Coronary artery (tissue), 2 donors: ENCODE measurements around the gene PRDM10.

Experiments used
- DNase-seq: peaks from one replicate; pipeline ENCODE4 v3.0.0-alpha.2; 2017; ENCODE audit warnings: low spot score
- H3K27ac ChIP-seq, 2 donors: fragments of 200-600 bp; sonication (generic); one replicate each; pipeline ENCODE4 v1.5.1; 2016 to 2019
- H3K4me3 ChIP-seq: fragments of 200-600 bp; sonication (generic); 2 replicates; pipeline ENCODE4 v1.5.1; 2016; ENCODE audit warnings: mild to moderate bottlenecking, moderate library complexity
- TF ChIP-seq, protein P1 (sequence below): fragments of 200-600 bp; sonication (generic); IDR thresholded peaks from one replicate; pipeline ENCODE4 v1.5.1; 2019; ENCODE audit warnings: antibody characterized with exemption

Gene PRDM10

GRCh38 chr11:129853518-129854231, 149.0 kb downstream of the PRDM10 start:
- no peak for DNase-seq
- TF ChIP-seq, protein P1, sequence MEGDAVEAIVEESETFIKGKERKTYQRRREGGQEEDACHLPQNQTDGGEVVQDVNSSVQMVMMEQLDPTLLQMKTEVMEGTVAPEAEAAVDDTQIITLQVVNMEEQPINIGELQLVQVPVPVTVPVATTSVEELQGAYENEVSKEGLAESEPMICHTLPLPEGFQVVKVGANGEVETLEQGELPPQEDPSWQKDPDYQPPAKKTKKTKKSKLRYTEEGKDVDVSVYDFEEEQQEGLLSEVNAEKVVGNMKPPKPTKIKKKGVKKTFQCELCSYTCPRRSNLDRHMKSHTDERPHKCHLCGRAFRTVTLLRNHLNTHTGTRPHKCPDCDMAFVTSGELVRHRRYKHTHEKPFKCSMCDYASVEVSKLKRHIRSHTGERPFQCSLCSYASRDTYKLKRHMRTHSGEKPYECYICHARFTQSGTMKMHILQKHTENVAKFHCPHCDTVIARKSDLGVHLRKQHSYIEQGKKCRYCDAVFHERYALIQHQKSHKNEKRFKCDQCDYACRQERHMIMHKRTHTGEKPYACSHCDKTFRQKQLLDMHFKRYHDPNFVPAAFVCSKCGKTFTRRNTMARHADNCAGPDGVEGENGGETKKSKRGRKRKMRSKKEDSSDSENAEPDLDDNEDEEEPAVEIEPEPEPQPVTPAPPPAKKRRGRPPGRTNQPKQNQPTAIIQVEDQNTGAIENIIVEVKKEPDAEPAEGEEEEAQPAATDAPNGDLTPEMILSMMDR, result no peak
- no peak overlapping the region for H3K27ac ChIP-seq
- H3K4me3 ChIP-seq, result no peak overlapping the region

DNA sequence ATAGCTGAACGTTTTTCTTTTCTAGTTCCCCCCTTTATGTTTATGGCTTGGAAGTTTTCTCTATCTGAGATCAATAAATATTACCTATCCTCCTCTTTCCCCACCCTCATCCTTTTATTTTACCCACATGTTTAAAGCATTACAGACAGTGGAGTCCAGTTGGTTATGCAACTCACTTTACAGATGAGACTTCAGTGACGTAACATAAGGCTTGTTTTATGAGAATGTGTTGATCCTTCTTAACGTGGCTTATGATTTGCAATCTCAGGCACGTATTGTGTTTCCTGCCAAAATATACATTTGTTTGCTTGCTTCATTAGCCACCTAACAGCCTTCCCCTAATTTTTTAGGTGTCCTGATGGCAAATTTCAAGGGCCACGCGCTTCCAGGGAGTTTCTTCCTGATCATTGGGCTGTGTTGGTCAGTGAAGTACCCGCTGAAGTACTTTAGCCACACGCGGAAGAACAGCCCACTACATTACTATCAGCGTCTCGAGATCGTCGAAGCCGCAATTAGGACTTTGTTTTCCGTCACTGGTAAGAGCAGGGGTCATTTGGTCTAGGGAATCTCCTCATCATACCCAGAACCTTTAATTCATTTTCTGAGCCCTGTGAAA, 150.4 kb downstream of the PRDM10 start:
- Histone ChIP-seq H3K27ac (no peak overlapping the region), H3K4me3 (no peak overlapping the region)
- TF ChIP-seq, protein P1, result no peak
- no peak for DNase-seq
